Suprapubic skin (tissue), 4 donors: ENCODE measurements around the gene KIAA1671.

ENCODE experiments used
- POLR2A ChIP-seq, 2 donors: fragments of 450-650 bp; IDR thresholded peaks; one replicate each; pipeline ENCODE4 v1.6.1; 2017; ENCODE audit warnings: antibody characterized with exemption in 2 of 2, mild to moderate bottlenecking in 2 of 2, moderate library complexity in 2 of 2
- POLR2AphosphoS5 ChIP-seq, 3 donors: sonication (generic); formaldehyde crosslinking; IDR thresholded peaks; one replicate each; pipeline ENCODE4 v1.6.1; 2017; ENCODE audit warnings: antibody characterized with exemption in 3 of 3
- TF ChIP-seq, protein P1 (sequence below), 2 donors: fragments of 200-600 bp in 1 of 2; fragments of 450-650 bp in 1 of 2; sonication (generic) in 1 of 2; IDR thresholded peaks; one replicate each; pipeline ENCODE4 v1.5.1; 2016 to 2019; ENCODE audit warnings: antibody characterized with exemption in 2 of 2, mild to moderate bottlenecking in 1 of 2, moderate library complexity in 1 of 2

DNA sequence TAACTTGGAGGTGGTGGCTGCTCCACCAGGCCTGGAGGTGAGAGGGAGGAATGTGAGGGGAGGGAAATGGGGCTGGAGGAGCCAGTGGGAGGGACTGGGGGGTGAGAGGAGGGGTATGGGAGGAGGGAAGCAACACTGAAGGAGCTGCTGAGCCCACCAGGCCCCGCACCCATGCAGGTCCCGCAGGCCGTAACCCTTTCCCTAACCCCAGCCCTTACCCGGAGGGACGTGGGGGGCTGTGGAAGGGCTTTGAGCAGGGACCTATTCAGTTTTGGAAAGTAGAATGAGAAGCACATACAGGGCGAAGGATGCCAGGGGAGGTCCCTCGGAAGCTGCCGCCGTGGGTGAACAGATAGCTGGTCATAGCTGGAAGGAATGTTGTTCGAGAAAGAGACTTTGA, 213.3 kb downstream of the KIAA1671 start:
- TF ChIP-seq, protein P1, sequence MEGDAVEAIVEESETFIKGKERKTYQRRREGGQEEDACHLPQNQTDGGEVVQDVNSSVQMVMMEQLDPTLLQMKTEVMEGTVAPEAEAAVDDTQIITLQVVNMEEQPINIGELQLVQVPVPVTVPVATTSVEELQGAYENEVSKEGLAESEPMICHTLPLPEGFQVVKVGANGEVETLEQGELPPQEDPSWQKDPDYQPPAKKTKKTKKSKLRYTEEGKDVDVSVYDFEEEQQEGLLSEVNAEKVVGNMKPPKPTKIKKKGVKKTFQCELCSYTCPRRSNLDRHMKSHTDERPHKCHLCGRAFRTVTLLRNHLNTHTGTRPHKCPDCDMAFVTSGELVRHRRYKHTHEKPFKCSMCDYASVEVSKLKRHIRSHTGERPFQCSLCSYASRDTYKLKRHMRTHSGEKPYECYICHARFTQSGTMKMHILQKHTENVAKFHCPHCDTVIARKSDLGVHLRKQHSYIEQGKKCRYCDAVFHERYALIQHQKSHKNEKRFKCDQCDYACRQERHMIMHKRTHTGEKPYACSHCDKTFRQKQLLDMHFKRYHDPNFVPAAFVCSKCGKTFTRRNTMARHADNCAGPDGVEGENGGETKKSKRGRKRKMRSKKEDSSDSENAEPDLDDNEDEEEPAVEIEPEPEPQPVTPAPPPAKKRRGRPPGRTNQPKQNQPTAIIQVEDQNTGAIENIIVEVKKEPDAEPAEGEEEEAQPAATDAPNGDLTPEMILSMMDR (IDR thresholded peaks at IDR 0.05): no peak
- TF ChIP-seq POLR2A (IDR thresholded peaks at IDR 0.05) (no peak), POLR2AphosphoS5 (IDR thresholded peaks at IDR 0.05) (no peak)
